Activated CD4-positive, alpha-beta T cell treated with anti-CD3 and anti-CD28 coated beads, Interleukin-10, Interleukin-2, amounts not matched to agents 100 ng/mL and 50 ng/mL, durations not matched to agents 16 hours and 8 hours (primary cell): Measurements from ENCODE around the gene BCL11B.

Experiments
- DNase-seq: peaks from one replicate; pipeline ENCODE4 v3.0.0-alpha.2; 2020

Gene BCL11B

GRCh38 chr14:99131632-99132271 is 140.2 kb downstream of the BCL11B start:
- DNase-seq: no peak

DNA sequence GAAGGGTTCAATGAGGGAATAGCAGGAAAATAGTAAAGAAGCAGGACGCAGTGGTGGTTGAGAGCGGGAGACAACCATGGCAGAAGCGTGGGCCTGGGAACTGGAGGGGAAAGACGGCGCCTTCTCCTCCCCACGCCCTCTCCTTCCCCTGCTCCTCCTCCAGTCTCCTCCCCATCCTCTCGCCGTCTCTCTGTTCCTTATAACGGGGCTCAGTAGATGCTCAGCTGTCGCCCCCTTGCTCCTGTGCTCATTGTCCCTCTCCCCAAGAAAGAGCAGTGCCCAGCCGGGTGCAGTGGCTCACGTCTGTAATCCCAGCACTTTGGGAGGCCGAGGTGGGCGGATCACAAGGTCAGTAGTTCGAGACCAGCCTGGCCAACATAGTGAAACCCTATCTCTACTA is 142.0 kb downstream of the BCL11B start:
- no peak for DNase-seq

DNA sequence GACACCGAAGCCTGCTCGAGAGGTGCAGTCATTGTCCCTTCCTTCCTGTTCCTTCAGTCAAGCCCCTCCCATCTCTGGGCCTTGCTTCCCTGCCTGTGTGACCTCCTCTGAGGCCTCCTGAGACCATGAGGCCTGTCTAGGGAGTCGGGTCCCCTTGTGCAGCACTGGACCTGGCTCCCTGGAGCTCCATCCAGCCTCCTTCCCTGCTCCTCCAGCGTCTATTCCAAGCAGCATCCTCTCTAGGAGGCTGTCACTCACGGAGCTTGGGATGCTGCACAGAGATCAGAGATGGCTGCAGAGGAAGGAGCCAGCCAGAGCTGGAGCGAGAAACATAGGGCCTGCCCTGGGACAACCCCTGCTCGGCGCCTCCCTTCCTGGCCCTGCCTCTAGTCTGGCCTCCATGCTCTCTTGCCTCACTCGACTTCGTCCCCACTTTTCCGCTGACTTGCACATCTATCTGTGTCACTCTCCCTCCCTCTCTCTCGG is 142.7 kb downstream of the BCL11B start:
- DNase-seq: no peak

GRCh38 chr14:99128185-99128584 is 143.8 kb downstream of the BCL11B start:
- DNase-seq: no peak

- DNase-seq: no peak
These were observed 144.3 kb downstream of the BCL11B start for GRCh38 chr14:99127651-99128167.

- no peak for DNase-seq
These were observed 146.2 kb downstream of the BCL11B start for GRCh38 chr14:99125616-99126431.

DNA sequence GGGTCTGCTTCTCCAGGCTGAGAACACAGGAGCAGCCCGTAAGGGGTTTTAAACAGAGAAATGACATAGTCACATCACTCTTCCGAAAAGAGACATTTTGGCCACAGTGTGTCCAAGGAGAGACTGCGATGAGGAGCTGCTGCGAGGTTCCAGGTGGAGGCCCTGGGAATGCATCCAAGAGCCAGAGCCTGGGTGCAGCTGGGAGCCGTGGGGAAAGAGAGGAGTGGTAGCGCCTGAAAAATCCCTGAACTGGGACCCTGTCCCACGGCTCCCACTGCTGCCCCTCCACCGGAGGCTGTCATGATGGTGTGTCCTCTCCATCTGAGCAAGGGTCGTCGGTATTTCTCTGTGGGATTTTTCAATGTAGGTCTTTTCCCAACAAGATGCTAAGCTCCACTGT is 146.9 kb downstream of the BCL11B start:
- DNase-seq: no peak

GRCh38 chr14:99124482-99125105 is 147.4 kb downstream of the BCL11B start:
- DNase-seq: no peak

DNA sequence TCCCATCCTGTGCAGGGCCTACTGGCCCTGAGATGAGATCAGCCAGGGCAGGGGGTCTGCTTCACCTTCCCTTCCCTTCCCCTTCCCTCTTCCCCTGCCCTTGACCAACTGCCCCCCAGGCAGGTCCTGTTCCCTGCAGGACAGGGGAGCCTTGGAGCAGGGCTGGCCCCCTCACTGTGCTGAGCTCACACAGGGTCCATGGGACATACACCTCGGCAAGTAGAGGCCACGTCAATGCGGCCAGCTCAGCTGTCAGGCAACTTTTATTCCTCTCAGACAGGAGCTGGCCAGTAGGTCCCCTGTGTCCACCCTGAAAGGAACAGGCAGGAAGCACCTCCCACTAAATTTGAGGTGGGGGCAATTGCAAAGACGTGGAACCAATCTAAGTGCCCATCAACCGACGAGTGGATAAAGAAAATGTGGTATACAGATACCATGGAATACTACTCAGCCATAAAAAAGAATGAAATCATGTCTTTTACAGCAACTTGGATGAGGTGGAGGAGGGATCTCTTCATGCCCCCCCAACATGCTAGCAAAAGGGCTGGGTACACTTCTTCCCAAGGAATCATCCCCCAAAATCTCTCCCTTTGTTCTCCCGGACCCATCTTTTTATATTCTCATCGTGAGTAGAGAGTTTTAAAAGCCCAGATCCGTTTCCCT is 148.7 kb downstream of the BCL11B start:
- DNase-seq: no peak

- no peak for DNase-seq
These were observed 149.4 kb downstream of the BCL11B start for GRCh38 chr14:99122521-99123125.

GRCh38 chr14:99121319-99121875 is 150.6 kb downstream of the BCL11B start:
- no peak for DNase-seq

GRCh38 chr14:99120526-99121318 is 151.3 kb downstream of the BCL11B start:
- DNase-seq: no peak

DNA sequence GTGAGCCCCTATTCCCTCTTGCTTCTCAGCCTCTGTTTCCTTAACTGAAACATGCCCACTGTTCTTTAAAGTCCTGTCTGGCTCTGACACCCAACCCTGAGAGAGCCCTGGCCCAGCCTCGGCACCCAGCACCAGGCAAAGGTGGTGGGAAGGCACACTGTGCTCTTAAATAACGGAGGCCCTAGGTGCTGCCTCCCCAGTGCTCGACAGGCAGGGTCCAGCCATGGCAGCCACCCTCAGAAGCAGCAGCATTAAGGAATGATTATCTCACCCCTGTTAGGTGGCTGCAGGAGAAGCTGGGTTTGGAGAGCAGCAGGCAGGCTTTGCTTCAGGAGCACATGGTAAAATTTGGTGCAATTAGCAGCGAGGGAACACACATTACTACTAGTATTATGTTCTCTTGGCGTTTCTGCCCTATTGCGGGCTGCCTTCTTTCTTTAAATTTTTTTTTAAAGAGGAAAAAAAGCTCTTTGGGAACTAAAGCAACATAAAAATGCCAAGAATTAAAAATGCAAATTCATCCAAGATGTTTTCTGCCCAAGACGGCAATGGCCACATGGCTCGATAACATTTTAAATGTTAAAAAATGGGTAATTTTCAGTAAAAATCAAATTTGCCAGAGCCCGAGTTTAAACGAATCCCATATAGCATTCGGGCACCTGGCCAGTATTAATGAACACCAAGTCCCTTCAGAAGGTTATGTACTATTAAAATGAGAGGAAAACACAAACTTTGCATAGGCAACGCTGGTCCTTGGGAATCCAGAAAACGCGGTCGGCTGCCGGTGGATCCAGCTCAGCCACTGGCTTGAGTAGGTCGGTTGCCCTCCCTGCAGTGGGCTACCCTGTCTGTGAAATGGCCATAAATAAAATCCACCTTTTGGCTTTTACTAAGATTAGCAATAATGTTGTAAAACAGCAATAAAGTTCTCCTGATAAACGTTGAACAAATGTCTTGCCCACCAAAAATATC is 152.2 kb downstream of the BCL11B start:
- DNase-seq: no peak
